PC-3 (cell line): ENCODE data around the gene ZNF785.

ENCODE experiments used
- CTCF ChIP-seq: fragments of 300-600 bp; sonication (generic); conservative IDR thresholded peaks from 2 replicates; pipeline ENCODE4 v1.5.1; 2017; ENCODE audit warnings: antibody characterized with exemption, low read depth, mild to moderate bottlenecking, low read length
- EZH2 ChIP-seq: fragments of 300-600 bp; sonication (generic); IDR thresholded peaks from one replicate; pipeline ENCODE4 v1.6.1; 2017; ENCODE audit warnings: antibody characterized with exemption, mild to moderate bottlenecking, low read length; ENCODE audit not compliant: unreplicated experiment
- EZH2phosphoT487 ChIP-seq: fragments of 300-600 bp; sonication (generic); IDR thresholded peaks from 2 replicates; pipeline ENCODE4 v1.6.1; 2018; ENCODE audit warnings: mild to moderate bottlenecking, antibody characterized with exemption, low read length, borderline replicate concordance

- TF ChIP-seq EZH2 (no peak), EZH2phosphoT487 (no peak), CTCF (no peak)
These were observed 43.8 kb downstream of the ZNF785 start for GRCh38 chr16:30541502-30542329.
